Upper lobe of left lung (tissue), 6 donors: ENCODE data around the gene HAPSTR1. TPM values are rescaled to one million over a fixed set of nuclear protein-coding genes. Genes with fewer than 3 reads are reported as not detected.
"Not testable (repeated sequence)": the region's sequence is repeated elsewhere in the genome, so short reads cannot be mapped to it uniquely, and the experiment has no call there.

ENCODE experiments used
- ATAC-seq, 2 donors: fragments of 200-7000 bp; cut with Tn5 transposase; one replicate each; pipeline ENCODE4 v1.9.1; 2022; ENCODE audit warnings: mild to moderate bottlenecking in 2 of 2, moderate library complexity in 2 of 2; ENCODE audit not compliant: low FRiP score in 2 of 2
- DNase-seq, 2 donors: peaks; one replicate each; pipeline ENCODE4 v3.0.0-alpha.2; 2019 to 2020
- H3K27ac ChIP-seq, 4 donors: fragments of 200-600 bp; sonication (generic); one replicate each; pipeline ENCODE4 v1.5.1; 2016 to 2019
- H3K27me3 ChIP-seq, 4 donors: fragments of 200-600 bp; sonication (generic); one replicate each; pipeline ENCODE4 v1.5.1; 2017 to 2019
- H3K36me3 ChIP-seq, 4 donors: fragments of 200-600 bp; sonication (generic); one replicate each; pipeline ENCODE4 v1.5.1; 2016 to 2019
- H3K4me1 ChIP-seq, 4 donors: fragments of 200-600 bp; sonication (generic); one replicate each; pipeline ENCODE4 v1.5.1; 2018 to 2019
- H3K4me3 ChIP-seq, 4 donors: fragments of 200-600 bp; sonication (generic); one replicate each; pipeline ENCODE4 v1.5.1; 2017 to 2019; ENCODE audit warnings: mild to moderate bottlenecking in 2 of 4, moderate library complexity in 1 of 4
- H3K9me3 ChIP-seq, 4 donors: fragments of 200-600 bp; sonication (generic); one replicate each; pipeline ENCODE4 v1.5.1; 2018 to 2019
- CTCF ChIP-seq, 6 experiments: fragments of 450-650 bp in 4 of 6; fragments of 200-600 bp in 2 of 6; sonication (generic) in 2 of 6; IDR thresholded peaks; one replicate each; pipeline ENCODE4 v1.5.1; 2016 to 2019; ENCODE audit warnings: antibody characterized with exemption in 6 of 6
- EP300 ChIP-seq, 4 donors: sonication (generic); formaldehyde crosslinking; IDR thresholded peaks; one replicate each; pipeline ENCODE4 v1.5.1; 2017; ENCODE audit warnings: antibody characterized with exemption in 4 of 4, control low read depth in 2 of 4
- POLR2A ChIP-seq, 4 donors: fragments of 450-650 bp; IDR thresholded peaks; one replicate each; pipeline ENCODE4 v1.5.1; 2016 to 2017; ENCODE audit warnings: antibody characterized with exemption in 4 of 4, mild to moderate bottlenecking in 2 of 4
- POLR2AphosphoS5 ChIP-seq, 2 donors: sonication (generic); formaldehyde crosslinking; IDR thresholded peaks; one replicate each; pipeline ENCODE4 v1.5.1; 2017; ENCODE audit warnings: antibody characterized with exemption in 2 of 2
- WGBS, 2 donors: methylation state at CpG; one replicate each; pipeline ENCODE4 v1.1.5; 2017 to 2018; 5-methylcytosine and 5-hydroxymethylcytosine counted together
- total RNA-seq, 6 donors: library from RNA; depleted of rRNA in 4 of 6; stranded (reverse); fragments of >200 nt in 4 of 6; gene quantifications; one replicate each; pipeline versions ENCODE4 v1.1.0 to v1.2.1, GENCODE V29; 2016 to 2021
- donor health status: DM: no; HTN: no; CAD: no; lungs with moderate emphysema.
- donor health status: DM: no; HTN: yes; CAD: no; lungs with severe emphysema.

The HAPSTR1 gene
- total RNA-seq: 10 to 100 TPM; 37.3 to 62.9 (median 46.0) TPM

- ATAC-seq: peak; percentile 95 to 99
- Histone ChIP-seq H3K9me3 (no peaks in the 10 kb centered on the region), H3K27me3 (no peaks in the 10 kb centered on the region), H3K36me3 (peaks cover 0 to 20% (median 0%) of the 10 kb centered on the region in 4 donors), H3K4me3 (peak within 1 kb of the TSS; percentile 63 to 92 (median 84)), H3K4me1 (peaks cover 29 to 46% (median 38%) of the 10 kb centered on the region in 4 donors), H3K27ac (peak within 1 kb of the TSS; percentile 97 to 100 (median 99))
- WGBS, 2 donors: 0% methylated on average over 16 to 30 of the region's 79 CpGs
- TF ChIP-seq EP300 (IDR thresholded peaks at IDR 0.05) (peak in 1 of 4 donors; percentile 83), POLR2A (IDR thresholded peaks at IDR 0.05) (peak; percentile 52 to 99 (median 97)), POLR2AphosphoS5 (IDR thresholded peaks at IDR 0.05) (peak; percentile 100), CTCF (IDR thresholded peaks at IDR 0.05) (no peak)
- DNase-seq: peak; percentile 100
Measured at GRCh38 chr16:9090960-9091866, at the start of gene HAPSTR1. Gene HAPSTR1 (plus strand): TSS chr16:9091644. CDS start chr16:9092045, 401 bp downstream.

- WGBS, 2 donors: 72 to 82% methylated on average over 5 of the region's 5 CpGs
- H3K27ac ChIP-seq: no peak overlapping the region
- H3K4me1 ChIP-seq: peaks cover 3 to 5% (median 4%) of the 10 kb centered on the region in 4 donors
- TF ChIP-seq CTCF (IDR thresholded peaks at IDR 0.05): no peak
- TF ChIP-seq POLR2A (IDR thresholded peaks at IDR 0.05): no peak
- TF ChIP-seq POLR2AphosphoS5 (IDR thresholded peaks at IDR 0.05): no peak
- TF ChIP-seq EP300 (IDR thresholded peaks at IDR 0.05): no peak
- H3K9me3 ChIP-seq: no peaks in the 10 kb centered on the region
- no peaks in the 10 kb centered on the region for H3K36me3 ChIP-seq
- H3K4me3 ChIP-seq: no peak overlapping the region
- H3K27me3 ChIP-seq: no peaks in the 10 kb centered on the region
- DNase-seq (no peak), ATAC-seq (no peak)
Measured at GRCh38 chr16:9042533-9042932, 48.9 kb upstream of the HAPSTR1 start.

GRCh38 chr16:9042964-9043680 is 48.3 kb upstream of the HAPSTR1 start:
- TF ChIP-seq CTCF (IDR thresholded peaks at IDR 0.05) (no peak), EP300 (IDR thresholded peaks at IDR 0.05) (no peak), POLR2A (IDR thresholded peaks at IDR 0.05) (no peak), POLR2AphosphoS5 (IDR thresholded peaks at IDR 0.05) (no peak)
- peak in 1 of 2 donors; percentile 33 for ATAC-seq
- Histone ChIP-seq H3K27ac (no peak overlapping the region), H3K4me3 (no peak overlapping the region), H3K27me3 (no peaks in the 10 kb centered on the region), H3K4me1 (peaks cover 7 to 10% (median 9%) of the 10 kb centered on the region in 4 donors), H3K36me3 (no peaks in the 10 kb centered on the region), H3K9me3 (no peaks in the 10 kb centered on the region)
- DNase-seq: no peak
- WGBS, 2 donors: 68 to 73% methylated on average over 15 of the region's 15 CpGs

GRCh38 chr16:9045562-9045961 is 45.9 kb upstream of the HAPSTR1 start:
- 63 to 75% methylated on average over 3 of the region's 3 CpGs for WGBS, 2 donors
- not testable (repeated sequence) for ATAC-seq, DNase-seq

GRCh38 chr16:9046667-9047055 is 44.8 kb upstream of the HAPSTR1 start:
- Histone ChIP-seq H3K9me3 (no peaks in the 10 kb centered on the region), H3K36me3 (no peaks in the 10 kb centered on the region), H3K4me1 (peaks cover 8 to 13% (median 11%) of the 10 kb centered on the region in 4 donors), H3K27me3 (no peaks in the 10 kb centered on the region), H3K27ac (no peak overlapping the region), H3K4me3 (no peak overlapping the region)
- DNase-seq (no peak), ATAC-seq (no peak)
- TF ChIP-seq POLR2A (IDR thresholded peaks at IDR 0.05) (no peak), POLR2AphosphoS5 (IDR thresholded peaks at IDR 0.05) (no peak), CTCF (IDR thresholded peaks at IDR 0.05) (no peak), EP300 (IDR thresholded peaks at IDR 0.05) (no peak)
- WGBS, 2 donors: 84 to 88% methylated on average over 1 of the region's 1 CpG

More at GRCh38 chr16:9045562-9045961, 45.9 kb upstream of the HAPSTR1 start:
- H3K9me3 ChIP-seq, H3K27ac ChIP-seq, H3K4me3 ChIP-seq, H3K27me3 ChIP-seq, H3K36me3 ChIP-seq: not testable (repeated sequence)
- peaks cover 8 to 13% (median 11%) of the 10 kb centered on the region in 4 donors for H3K4me1 ChIP-seq
